Measurements from ENCODE around the gene RGPD4.
"Not testable (repeated sequence)": the region's sequence is repeated elsewhere in the genome, so short reads cannot be mapped to it uniquely, and the experiment has no call there.

RGPD4 gene

DNA sequence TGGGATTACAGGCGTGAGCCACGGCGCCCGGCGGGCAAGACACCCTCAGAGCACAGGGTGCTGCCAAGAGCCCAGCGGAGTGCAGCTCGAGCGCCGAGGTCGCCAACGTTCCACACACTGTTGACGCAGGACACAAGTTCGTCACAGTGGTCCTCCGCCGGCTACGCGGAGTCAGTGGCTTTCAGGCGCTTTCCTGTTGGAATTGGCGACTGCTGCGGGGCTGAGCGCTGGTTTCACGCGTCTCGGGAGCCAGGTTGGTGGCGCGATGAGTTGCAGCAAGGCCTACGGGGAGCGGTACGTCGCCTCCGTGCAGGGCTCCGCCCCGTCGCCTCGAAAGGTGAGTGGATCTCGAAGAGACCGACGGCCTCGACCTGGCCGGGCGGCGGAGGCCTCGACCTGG, at the start of gene RGPD4:
Gene RGPD4, plus strand, starts transcription at position 144 of the 400 bp plus-strand sequence. Its CDS starts 122 bp downstream, at position 266.
- not testable (repeated sequence) for DNase-seq (ENCODE audit: low read depth)

DNA sequence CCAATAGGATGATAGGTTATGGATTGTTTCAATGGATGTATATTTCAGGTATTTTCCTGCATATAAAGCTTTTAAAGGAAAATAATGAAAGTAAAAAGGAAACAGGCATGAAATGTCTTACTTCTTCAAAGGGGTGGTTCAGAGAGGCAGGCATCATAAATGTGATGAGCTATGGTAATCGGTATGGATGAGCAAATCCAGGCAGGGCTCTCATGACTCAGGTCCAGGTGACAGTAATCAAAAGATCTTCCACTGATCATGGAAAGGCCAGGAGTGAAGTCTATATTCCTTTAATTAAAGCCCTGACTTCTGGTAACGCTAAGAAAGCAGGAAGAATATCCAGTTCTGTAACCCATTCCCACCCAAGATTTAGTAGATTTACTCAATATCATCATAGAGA, 48.7 kb upstream of the RGPD4 start:
- no peak for DNase-seq (ENCODE audit: low read depth)

DNA sequence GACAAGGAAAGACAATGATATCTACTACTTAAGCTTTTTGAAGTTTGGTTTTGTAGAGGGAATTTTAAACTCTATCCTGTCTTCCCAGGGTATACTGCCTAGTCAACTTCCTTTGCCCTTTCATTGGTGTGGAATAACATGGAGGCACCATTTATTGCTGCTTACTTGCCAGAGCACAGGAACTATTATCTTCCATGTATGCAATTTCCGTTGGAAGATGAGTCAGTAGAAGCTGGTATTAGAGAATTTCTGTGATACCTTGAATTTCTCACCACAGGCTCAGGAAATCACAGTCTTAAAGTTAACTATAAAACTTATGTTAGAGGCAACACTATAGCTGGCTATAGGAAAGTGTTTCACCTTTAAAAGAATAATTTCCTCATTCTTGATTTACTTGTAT, 40.9 kb upstream of the RGPD4 start:
- no peak for DNase-seq (ENCODE audit: low read depth)

DNA sequence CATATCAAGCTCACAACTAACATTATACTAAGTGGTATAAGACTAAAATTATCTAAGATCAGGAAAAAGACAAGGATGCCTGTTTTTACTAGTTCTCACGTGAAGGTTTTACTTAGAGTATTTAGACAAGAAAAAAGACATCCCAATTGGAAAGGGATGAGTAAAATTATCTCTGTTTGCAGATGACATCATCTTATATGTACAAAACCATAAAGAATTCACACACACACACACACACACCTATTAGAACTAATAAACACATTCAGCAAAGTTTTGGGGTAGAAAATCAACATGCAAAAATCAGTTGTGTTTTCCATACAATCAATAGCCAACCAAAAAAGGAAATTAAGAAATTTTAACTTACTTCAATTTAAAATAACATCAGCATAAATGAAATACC, 35.9 kb upstream of the RGPD4 start:
- DNase-seq (ENCODE audit: low read depth): no peak

DNA sequence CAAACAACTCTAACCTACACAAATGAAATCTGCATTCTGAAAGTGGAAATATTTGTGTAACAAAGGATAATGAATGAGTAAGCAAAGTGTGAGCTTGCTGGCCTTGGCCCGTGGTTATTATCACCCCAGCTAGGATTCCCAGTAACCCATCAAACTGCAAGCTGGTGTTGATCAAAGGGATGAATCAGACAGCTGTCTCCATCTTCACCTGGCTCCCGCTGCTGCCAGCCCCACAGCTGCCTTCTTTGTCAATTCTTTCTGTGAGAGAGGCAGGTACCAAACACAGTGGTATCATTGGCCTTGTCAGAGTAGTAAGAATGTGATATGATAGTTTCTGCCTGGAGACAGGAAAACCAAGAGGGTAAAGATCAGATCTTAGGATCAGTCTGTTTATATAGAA, 25.2 kb upstream of the RGPD4 start:
- no peak for DNase-seq (ENCODE audit: low read depth)

DNA sequence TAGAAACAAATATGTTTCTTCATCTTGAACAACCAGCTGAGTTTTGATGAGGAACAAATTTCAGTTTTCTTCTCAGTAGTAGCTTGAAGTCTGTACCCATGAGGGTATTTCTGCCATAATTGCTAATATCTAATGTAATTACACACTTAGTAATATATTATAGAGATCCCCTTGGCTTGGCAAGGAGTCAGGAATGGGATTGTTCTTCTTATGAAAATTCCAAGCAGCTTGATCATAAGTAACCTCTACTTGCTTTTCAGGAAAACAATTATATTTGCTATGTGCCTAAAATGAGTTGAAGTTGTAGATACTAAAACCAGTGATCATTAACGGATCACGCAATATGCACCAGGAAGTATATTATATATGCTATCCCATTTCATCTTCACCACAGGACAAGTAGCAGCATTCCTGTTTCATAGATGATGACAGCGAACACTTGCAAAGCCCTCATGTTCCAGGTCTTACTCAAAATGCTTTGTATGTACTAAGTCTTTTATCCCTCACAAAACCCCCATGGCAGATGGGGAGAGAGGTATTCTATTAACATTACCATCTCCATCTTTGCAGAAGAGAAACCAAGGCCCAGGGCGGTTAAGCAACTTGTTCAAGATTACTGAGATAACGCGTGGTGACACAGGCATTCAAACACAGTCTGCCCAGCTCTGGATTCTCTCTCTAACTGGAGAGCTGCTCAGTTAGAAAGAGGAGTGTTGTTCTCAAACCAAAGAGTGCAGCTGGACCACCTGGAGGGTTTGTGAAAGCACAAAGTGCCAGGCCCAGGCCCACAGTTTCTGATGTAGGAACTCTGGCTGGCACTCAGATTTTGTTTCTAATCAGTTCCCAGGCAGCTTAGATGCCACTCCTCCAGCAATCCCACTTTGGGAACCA, 21.8 kb upstream of the RGPD4 start:
- no peak for DNase-seq (ENCODE audit: low read depth)

DNA sequence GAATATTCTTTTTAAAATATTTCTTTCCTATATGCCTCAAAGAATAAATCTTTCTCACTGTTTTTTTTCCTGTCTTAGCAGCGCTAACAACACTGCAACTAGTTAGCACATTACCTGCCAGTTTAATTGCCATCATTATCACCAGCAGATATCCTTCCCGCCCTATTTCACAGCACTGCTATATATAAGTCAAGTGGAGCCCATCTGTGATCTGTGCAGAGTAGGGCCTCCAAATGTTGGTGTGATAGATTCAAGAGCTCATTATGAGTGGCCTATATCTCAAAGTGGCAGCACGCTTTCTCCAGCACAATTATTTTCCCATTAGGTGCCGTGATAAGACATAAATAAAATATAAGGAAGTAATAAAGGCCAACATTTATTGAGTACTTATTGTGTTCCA, 19.8 kb upstream of the RGPD4 start:
- DNase-seq (ENCODE audit: low read depth): no peak

DNA sequence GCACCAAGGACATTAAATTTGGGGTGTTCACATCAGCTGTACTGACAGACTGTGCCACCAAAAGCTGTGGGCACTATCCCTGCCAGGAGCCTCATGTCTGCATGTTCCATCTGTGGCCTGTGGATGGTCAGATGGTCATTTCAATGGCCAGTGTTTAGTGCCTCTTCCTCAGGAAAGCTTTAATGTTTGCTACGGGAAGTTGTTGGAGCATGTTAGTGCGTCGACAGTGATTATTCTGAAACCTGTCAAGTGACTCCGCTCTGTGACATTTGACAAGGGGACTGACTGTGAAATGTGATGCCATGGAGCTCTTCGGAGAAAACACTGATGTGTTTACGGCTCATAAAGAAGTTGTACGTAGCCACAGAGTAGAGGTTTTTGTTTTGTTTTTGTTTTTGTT, 18.7 kb upstream of the RGPD4 start:
- DNase-seq (ENCODE audit: low read depth): no peak

DNA sequence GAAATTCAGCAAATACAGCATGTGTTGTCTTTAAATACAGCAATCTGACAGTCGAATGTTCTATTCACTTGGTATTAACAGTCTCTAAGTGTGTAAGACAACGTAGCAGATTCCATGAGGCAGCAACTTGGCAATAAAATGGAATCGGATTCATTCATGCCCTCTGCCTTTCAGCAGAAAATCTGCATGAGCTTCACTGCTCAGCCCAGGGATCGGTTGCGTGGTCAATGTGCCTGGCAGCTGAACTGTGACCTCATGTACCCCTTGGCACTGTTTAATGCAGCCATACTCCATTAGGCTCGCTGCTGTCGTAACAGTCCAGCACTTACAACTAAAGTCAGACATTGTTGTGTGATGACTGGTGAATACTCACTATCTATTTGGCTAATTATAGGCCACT, 17.7 kb upstream of the RGPD4 start:
- no peak for DNase-seq (ENCODE audit: low read depth)

DNA sequence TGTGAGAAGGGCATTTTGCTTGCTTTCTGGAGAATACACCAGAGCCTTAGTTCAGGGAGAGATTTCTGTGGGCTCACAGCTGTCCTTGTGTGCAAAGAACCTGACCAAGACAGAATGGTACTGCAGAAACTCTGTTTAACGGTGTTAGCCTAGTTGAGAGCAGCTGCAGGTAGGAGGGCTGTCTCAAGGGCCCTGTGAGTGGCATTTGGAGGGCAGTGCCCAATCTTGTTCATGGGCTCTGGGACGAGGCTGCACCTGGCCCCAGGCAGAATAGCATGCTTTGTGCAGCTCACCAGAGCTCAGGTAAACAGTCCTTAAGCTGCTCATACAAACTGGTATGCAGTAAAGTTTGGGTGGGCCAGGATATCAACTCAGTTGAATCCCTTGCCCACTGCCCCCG, 16.9 kb upstream of the RGPD4 start:
- no peak for DNase-seq (ENCODE audit: low read depth)

DNA sequence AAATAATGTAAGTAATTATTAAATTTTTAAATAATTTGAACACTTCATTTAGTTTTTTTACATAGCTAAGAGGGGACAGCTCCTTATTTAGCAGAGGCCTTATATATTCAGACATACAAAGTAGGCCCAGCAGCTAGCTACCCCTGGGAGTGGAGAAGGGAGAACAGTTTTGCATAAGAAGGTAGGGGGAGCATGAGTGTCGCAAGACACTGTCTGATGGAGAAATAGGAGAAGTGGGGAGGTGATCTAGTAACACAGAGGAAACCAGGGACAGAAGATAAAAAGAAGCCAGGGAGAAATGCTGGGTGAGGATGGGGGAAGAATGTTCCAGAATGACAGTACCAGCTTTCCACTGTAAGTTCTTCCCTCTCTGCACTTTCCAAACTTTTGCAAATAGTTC, 16.0 kb upstream of the RGPD4 start:
- DNase-seq (ENCODE audit: low read depth): no peak

DNA sequence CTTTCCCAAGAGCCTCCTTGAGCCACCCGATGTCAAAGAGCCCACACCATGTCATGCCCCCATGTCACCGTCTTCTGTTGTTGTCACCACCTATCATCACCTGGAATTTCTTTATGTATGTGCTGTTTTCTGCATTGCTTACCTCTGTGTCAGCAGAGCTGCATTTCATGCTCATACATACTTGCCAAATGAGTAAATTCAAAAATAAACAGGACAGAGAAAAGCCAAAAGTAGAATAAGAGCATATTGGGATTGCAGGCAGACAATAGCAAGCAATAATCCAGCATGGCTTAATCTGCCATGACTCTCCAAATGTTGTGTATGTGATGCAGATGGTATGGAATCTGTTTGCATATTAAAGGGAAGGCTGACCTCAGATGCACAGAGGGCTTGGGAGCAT, 15.3 kb upstream of the RGPD4 start:
- DNase-seq (ENCODE audit: low read depth): no peak

DNA sequence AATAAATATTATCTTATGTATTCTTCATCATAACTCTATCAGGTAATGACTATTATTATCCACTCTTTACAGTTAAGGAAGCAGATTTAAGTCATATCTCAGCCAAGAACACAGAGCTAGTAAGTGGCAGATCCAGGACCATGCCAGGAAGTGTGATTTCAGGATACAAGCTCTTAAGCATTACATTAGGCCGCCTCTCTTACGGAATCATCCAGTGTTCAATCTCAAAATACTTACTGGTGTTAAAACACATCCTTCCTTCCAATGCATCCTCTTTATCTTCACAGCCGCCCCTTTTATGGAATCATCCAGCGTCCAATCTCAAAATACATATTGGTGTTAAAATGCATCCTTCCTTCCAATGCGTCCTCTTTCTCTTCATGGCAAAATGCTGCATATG, 14.7 kb upstream of the RGPD4 start:
- no peak for DNase-seq (ENCODE audit: low read depth)

DNA sequence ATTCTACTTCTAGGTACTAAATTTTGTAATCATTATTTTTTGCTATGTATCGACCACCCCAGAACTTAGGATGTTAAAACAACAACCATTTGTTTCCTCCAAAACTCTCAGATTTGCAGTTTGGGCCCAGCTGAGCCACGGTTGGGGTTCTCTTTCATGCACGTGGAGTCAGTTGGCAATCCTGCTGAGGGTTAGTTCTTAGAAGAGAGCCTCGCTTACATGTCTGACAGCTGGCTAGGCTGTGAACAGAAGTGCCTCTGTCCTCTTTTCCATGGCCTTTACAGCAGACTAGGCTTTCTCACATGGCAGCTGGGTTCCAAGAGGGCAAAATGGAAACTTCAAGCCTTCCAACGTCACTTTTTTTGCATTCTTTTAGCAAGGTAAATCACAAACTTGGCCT, 9.3 kb upstream of the RGPD4 start:
- no peak for DNase-seq (ENCODE audit: low read depth)

DNA sequence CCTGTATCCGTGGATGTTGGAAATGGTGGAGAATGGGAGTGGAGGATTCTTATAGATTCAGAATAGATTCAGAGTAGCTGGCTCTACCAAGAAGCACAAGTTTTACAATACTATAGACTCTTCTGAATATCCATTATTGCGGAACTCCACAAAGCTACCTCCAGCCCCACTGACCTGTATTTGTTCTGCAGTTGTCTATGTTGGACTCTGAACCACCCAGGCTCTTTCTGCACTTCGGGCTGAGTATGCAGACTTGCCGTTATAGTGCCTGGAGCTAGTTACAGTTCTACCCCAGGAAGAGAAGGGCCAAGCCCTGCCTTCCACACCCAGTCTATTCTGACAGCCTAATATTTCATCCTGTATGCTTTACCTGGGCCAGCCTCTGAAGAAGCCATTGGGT, 4.4 kb upstream of the RGPD4 start:
- DNase-seq (ENCODE audit: low read depth): no peak

DNA sequence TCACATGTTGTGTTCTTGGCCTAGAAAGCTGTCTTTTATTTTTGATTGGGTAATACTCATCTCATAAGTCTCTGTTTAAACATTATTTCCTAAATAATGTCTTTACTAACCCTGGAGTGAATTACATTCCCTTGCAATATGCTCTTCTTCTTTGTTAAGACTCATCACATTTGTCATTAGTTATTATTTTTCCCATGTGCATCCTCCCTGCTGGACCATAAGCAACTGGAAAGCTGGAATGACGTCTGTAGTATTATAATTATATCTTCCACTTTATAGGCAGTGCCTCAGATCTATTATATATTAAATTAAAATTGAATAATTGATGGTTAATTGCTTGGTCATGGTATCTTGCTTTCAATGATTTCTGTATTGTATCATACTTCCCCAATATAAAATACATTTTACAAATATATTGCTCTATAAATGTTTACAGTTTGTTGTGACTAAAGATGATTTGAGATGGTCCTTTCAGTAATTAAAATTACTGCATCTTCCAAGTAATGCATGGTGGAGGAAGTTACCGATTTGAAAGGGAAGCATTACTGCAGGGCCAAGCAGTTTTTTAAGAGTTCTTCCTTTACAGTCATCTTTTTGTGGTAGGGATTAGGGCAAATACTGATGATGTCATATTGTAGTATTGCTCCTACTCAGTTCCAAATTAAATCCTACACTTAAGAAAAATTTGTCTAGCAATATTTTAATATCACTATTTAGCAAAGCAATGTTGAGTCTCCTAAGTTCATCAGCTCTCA, 2.1 kb upstream of the RGPD4 start:
- DNase-seq (ENCODE audit: low read depth): no peak

DNA sequence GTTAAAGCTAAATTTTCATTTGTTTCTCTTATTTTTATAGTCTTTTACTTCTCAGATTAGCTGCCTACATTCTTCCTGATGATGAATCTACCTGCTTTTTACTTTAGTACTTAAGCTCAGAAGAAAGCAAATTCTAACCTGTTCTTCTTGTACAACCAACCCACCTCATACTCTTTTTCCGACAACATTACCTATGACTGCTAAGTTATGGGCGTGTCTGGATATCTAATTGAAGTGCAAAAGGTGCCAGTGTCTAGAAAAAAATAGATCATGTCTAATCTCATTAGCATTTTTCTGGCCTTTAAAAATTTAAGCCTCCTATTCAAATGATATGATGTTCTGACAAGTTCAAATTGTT, 1.5 kb upstream of the RGPD4 start:
- no peak for DNase-seq (ENCODE audit: low read depth)

DNA sequence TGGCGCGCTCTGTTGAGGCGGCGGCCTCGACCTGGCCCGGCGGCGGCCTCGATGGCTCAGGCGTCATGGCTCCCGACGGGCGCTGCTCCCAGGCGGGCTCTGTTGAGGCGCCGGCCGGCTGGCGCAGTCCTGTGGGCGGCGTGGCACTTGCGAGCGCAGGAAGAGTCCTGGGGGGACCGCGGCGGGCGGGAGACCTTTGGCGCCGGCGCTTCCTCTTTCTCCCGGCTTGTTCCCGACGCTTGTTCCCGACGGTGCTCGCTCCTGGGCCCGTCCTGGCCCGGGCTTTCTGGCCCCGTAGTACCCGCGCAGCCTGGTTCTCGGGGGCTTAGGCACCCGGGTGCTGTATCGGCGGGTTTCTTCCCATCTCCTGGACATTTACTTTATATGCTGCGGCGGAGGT, 2.8 kb downstream of the RGPD4 start:
- not testable (repeated sequence) for DNase-seq (ENCODE audit: low read depth)

DNA sequence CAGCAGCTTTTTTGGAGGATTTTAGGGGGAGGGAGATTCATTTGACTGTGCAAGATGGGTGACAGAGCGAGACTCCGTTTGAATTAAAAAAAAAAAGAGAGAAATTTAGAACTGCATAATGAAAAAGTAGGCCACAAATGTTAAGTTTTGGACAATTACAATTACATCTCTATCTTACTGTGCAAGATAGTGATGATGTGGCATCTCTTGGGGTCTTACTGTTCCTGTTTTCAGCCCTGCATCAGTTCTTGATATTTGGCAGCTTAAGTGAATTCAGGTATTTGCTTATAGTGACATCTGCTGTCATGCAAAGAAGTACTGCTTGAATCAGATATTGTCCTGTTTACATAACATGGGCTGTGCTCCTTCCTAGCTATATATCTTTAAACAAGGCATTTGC, 6.5 kb downstream of the RGPD4 start:
- DNase-seq (ENCODE audit: low read depth): not testable (repeated sequence)

DNA sequence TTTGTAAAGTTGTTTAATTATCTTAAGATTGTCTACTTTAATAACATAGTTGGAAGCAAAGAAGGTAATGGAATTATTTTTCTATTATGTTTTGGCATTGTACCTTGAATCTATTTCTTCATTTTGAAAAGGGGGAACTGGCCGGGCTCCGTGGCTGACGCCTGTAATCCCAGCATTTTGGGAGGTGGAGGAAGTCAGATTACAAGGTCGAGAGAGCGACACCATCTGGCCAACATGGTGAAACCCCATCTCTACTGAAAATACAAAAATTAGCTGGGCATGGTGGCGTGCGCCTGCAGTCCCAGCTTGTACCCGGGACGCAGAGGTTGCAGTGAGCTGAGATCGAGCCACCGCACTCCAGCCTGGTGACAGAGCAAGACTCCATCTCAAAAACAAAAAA, 6.9 kb downstream of the RGPD4 start:
- DNase-seq (ENCODE audit: low read depth): not testable (repeated sequence)

DNA sequence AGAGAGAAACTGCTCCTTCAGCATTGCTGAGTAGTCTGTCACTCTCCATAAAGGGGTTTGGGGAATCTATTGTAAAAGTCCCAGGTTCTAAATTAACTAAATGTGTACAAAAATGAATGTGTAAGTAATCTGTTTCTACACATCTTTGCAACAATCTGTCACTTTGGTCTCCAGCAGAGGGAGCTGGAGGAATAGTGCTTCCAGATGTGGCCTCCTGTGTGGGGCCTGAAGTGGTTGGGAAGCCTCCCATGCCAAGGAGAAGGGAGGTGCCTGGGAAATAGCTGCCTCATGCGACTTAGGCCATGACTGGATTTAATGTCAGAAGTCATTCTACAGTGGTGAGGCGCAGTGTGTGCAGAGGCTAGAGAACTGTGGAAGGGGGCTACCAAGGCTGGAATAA, 89.4 kb downstream of the RGPD4 start:
- DNase-seq (ENCODE audit: low read depth): not testable (repeated sequence)

DNA sequence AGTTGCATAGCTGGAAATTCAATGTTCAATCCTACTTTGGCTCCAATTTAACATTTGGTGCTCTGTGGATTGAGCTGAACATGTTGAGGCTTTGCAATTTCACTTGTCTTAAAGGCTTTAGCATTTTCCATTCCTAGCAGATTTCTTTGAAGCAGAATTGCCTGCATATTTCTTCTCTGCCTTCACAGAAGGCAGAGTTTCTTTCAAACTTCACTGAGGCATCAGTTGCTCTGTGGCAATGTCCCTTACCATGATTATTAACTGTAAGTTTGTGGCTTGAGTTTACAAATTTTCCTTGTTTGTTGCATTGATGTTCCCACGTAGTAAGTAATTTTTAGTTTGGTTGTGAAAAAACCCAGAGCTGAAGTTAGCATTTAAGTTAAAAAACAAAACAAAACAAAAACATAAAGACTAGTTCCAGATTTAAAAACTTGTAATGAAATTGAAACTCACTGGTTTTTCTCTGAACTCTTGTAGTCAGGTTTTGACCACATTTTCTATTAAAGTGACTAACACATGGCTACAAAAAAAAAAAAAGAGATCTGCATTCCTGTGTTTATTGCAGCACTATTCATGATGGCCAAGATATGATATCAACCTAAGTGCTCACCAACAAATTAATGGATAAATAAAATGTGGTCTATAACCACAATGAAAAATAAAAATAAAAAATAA, 90.1 kb downstream of the RGPD4 start:
- DNase-seq (ENCODE audit: low read depth): not testable (repeated sequence)

DNA sequence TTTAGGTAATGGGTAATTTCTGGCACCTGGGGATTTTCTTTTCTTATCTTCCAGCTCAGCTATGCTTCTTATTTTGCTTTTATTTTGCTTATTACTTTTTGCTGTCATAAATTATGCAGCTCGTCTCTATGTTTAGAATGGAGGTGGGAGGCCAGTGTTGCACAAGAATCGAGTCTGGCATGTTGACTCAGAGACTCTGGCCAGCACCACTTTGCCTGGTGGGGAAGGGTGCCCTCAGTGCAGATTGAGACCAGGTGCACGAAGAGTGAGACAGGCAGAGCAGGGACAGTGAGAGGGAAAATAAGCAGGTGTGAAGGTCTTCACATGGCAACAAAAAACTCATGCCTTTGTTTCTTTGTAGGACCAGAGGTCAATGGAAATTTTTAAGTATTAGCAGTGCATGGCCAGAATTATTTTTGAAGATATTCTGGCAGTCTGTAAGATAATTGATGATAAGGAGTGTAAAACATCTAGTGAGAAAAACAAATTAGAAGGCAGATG, 100.4 kb downstream of the RGPD4 start:
- no peak for DNase-seq (ENCODE audit: low read depth)

Measured in T-helper 22 cell (primary cell).